CD8-positive, alpha-beta memory T cell (primary cell): ENCODE data around the gene ALX4. TPM values are rescaled to one million over a fixed set of nuclear protein-coding genes. Genes with fewer than 3 reads are reported as not detected.

Experiments
- CTCF ChIA-PET: fragments of 350-600 bp; sonication (Branson Sonifier 250); formaldehyde crosslinking; loops from one replicate; lab custom pipeline; 2021; ENCODE audit warnings: antibody characterized with exemption; lab: Charles Lee
- POLR2A ChIA-PET: fragments of 350-600 bp; sonication (Branson Sonifier 250); formaldehyde crosslinking; loops from one replicate; lab custom pipeline; 2021; ENCODE audit warnings: antibody characterized with exemption; lab: Charles Lee
- DNase-seq, 5 donors: peaks; one replicate each; pipeline versions ENCODE4 v3.0.0 to v3.0.0-alpha.2; 2020 to 2022; ENCODE audit warnings: mixed read lengths in 1 of 5
- H3K27ac ChIP-seq: one replicate; pipeline ENCODE4 v1.7.0; 2013; ENCODE audit warnings: low read depth, mild to moderate bottlenecking, low read length, moderate library complexity
- H3K27me3 ChIP-seq: 2 replicates; pipeline ENCODE4 v1.7.0; 2013; ENCODE audit warnings: low read length, mild to moderate bottlenecking; ENCODE audit not compliant: insufficient read depth, poor library complexity, severe bottlenecking
- H3K36me3 ChIP-seq: 2 replicates; pipeline ENCODE4 v1.7.0; 2013; ENCODE audit warnings: mild to moderate bottlenecking, low read length, moderate library complexity; ENCODE audit not compliant: insufficient read depth
- H3K4me1 ChIP-seq: 2 replicates; pipeline ENCODE4 v1.7.0; 2013; ENCODE audit warnings: mild to moderate bottlenecking, low read length, moderate library complexity; ENCODE audit not compliant: insufficient read depth
- H3K4me3 ChIP-seq: 2 replicates; pipeline ENCODE4 v1.7.0; 2013; ENCODE audit warnings: mild to moderate bottlenecking, low read length
- H3K9me3 ChIP-seq: 2 replicates; pipeline ENCODE4 v1.7.0; 2013; ENCODE audit warnings: mild to moderate bottlenecking, low read length
- H3K27ac Mint-ChIP-seq, 8 donors: one replicate each; pipeline ENCODE4 v1.8.0; 2020 to 2021; ENCODE audit warnings: mixed read lengths in 8 of 8, mild to moderate bottlenecking in 6 of 8, inconsistent platforms in 3 of 8, moderate library complexity in 3 of 8
- H3K27me3 Mint-ChIP-seq, 2 donors: one replicate each; pipeline ENCODE4 v1.8.0; 2020 to 2021; ENCODE audit warnings: mixed read lengths in 2 of 2, mild to moderate bottlenecking in 1 of 2, moderate library complexity in 1 of 2
- H3K36me3 Mint-ChIP-seq, 3 donors: one replicate each; pipeline ENCODE4 v1.8.0; 2020 to 2021; ENCODE audit warnings: mixed read lengths in 3 of 3, inconsistent platforms in 1 of 3, mild to moderate bottlenecking in 1 of 3
- H3K4me1 Mint-ChIP-seq, 3 donors: one replicate each; pipeline ENCODE4 v1.8.0; 2020 to 2021; ENCODE audit warnings: mixed read lengths in 3 of 3, inconsistent platforms in 1 of 3, mild to moderate bottlenecking in 1 of 3
- H3K4me3 Mint-ChIP-seq, 7 donors: one replicate each; pipeline ENCODE4 v1.8.0; 2020 to 2021; ENCODE audit warnings: mixed read lengths in 7 of 7, mild to moderate bottlenecking in 6 of 7, moderate library complexity in 4 of 7, inconsistent platforms in 2 of 7
- H3K9me3 Mint-ChIP-seq, 5 donors: one replicate each; pipeline ENCODE4 v1.8.0; 2020 to 2022; ENCODE audit warnings: mixed read lengths in 5 of 5, mild to moderate bottlenecking in 3 of 5, moderate library complexity in 2 of 5, inconsistent platforms in 1 of 5
- polyA plus RNA-seq: library from polyadenylated mRNA; unstranded; fragments of 300-500 nt; fragmentation: Illumina TruSeq; gene quantifications from one replicate; pipeline ENCODE4 v1.2.3, GENCODE V29; 2021
- total RNA-seq, 2 experiments: library from RNA; stranded (reverse); gene quantifications; one replicate each; pipeline ENCODE4 v1.2.3, GENCODE V29; 2021

Gene ALX4
- total and polyA plus RNA-seq, 3 experiments from 2014 or later: not detected

DNA sequence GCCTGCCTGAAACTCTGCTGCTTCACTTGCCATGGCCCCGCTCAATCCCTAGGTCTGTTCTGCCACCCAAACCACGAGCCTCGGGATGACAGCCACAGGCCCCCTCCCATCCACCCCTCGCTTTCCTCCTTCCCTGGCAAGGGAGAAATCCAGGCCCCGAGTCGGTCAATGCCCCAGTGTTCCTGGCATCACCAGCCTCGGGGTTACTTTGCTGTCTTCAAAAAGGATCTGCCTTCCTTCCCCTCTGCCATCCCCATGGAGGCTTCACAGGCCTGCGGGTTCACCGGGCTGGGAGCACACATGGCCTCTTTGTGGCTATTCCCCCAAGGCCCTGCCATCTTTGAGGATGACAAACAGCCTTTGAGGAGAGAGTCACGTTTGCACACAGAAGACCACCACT, 38.8 kb upstream of the ALX4 start:
- Histone ChIP-seq H3K4me1 (no peaks in the 10 kb centered on the region), H3K27ac (no peak overlapping the region), H3K4me3 (no peak overlapping the region), H3K36me3 (no peaks in the 10 kb centered on the region), H3K27me3 (no peaks in the 10 kb centered on the region), H3K9me3 (no peaks in the 10 kb centered on the region)
- ChIA-PET CTCF (no interaction called here), POLR2A (no interaction called here)
- no peak overlapping the region for H3K4me3 Mint-ChIP-seq
- H3K4me1 Mint-ChIP-seq: no peaks in the 10 kb centered on the region
- no peaks in the 10 kb centered on the region for H3K36me3 Mint-ChIP-seq
- H3K27ac Mint-ChIP-seq: no peak overlapping the region
- no peaks in the 10 kb centered on the region for H3K9me3 Mint-ChIP-seq
- no peak for DNase-seq
- H3K27me3 Mint-ChIP-seq: peaks cover 20 to 59% of the 10 kb centered on the region in 2 donors

GRCh38 chr11:44348114-44348513, 38.2 kb upstream of the ALX4 start:
- ChIA-PET CTCF (no interaction called here), POLR2A (no interaction called here)
- Mint-ChIP-seq H3K4me1 (no peaks in the 10 kb centered on the region), H3K9me3 (no peaks in the 10 kb centered on the region), H3K27me3 (peaks cover 20 to 61% of the 10 kb centered on the region in 2 donors), H3K36me3 (no peaks in the 10 kb centered on the region), H3K4me3 (no peak overlapping the region), H3K27ac (no peak overlapping the region)
- Histone ChIP-seq H3K4me3 (no peak overlapping the region), H3K27ac (no peak overlapping the region), H3K27me3 (no peaks in the 10 kb centered on the region), H3K36me3 (no peaks in the 10 kb centered on the region), H3K4me1 (no peaks in the 10 kb centered on the region), H3K9me3 (no peaks in the 10 kb centered on the region)
- DNase-seq: no peak

DNA sequence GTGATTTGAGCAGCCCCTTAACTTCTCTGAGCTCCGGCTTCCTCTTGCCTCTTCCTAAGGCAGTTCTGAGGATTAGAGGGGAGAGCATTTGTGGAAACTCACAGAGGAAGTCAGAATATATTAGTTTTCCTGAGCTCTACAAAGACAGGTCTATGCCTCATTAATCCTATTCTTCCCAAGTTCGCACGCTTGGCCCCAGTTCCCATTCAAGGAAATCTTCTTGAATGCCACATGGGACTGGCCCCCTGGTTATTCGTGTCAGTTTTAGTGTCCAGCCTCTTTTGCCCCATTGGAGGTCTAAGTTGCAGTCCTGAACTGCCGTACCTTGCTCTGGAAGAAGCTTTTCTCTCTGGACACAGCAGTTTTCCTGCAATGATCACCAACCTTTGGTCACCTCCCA, 37.6 kb upstream of the ALX4 start:
- no peak overlapping the region for H3K4me3 Mint-ChIP-seq
- Histone ChIP-seq H3K27me3 (no peaks in the 10 kb centered on the region), H3K4me1 (no peaks in the 10 kb centered on the region), H3K36me3 (no peaks in the 10 kb centered on the region), H3K4me3 (no peak overlapping the region), H3K9me3 (no peaks in the 10 kb centered on the region), H3K27ac (no peak overlapping the region)
- H3K4me1 Mint-ChIP-seq: no peaks in the 10 kb centered on the region
- CTCF ChIA-PET: no interaction called here
- no peak overlapping the region for H3K27ac Mint-ChIP-seq
- H3K9me3 Mint-ChIP-seq: no peaks in the 10 kb centered on the region
- peaks cover 20 to 59% of the 10 kb centered on the region in 2 donors for H3K27me3 Mint-ChIP-seq
- POLR2A ChIA-PET: no interaction called here
- DNase-seq: no peak
- H3K36me3 Mint-ChIP-seq: no peaks in the 10 kb centered on the region

- H3K27ac Mint-ChIP-seq: no peak overlapping the region
- no peak overlapping the region for H3K4me3 Mint-ChIP-seq
- H3K36me3 ChIP-seq: no peaks in the 10 kb centered on the region
- no peak for DNase-seq
- H3K4me1 Mint-ChIP-seq: no peaks in the 10 kb centered on the region
- H3K27me3 Mint-ChIP-seq: peaks cover 16 to 59% of the 10 kb centered on the region in 2 donors
- H3K36me3 Mint-ChIP-seq: no peaks in the 10 kb centered on the region
- H3K9me3 Mint-ChIP-seq: no peaks in the 10 kb centered on the region
- H3K9me3 ChIP-seq: no peaks in the 10 kb centered on the region
- no peaks in the 10 kb centered on the region for H3K4me1 ChIP-seq
- ChIA-PET CTCF (no interaction called here), POLR2A (no interaction called here)
- no peaks in the 10 kb centered on the region for H3K27me3 ChIP-seq
- no peak overlapping the region for H3K4me3 ChIP-seq
- no peak overlapping the region for H3K27ac ChIP-seq
These were observed 37.0 kb upstream of the ALX4 start for GRCh38 chr11:44346983-44347382.

GRCh38 chr11:44345781-44346180, 35.8 kb upstream of the ALX4 start:
- Mint-ChIP-seq H3K4me1 (no peaks in the 10 kb centered on the region), H3K36me3 (no peaks in the 10 kb centered on the region), H3K27ac (peak overlapping the region in 1 of 8 donors; percentile 35), H3K9me3 (no peaks in the 10 kb centered on the region), H3K4me3 (no peak overlapping the region), H3K27me3 (peaks cover 16 to 55% of the 10 kb centered on the region in 2 donors)
- Histone ChIP-seq H3K27me3 (no peaks in the 10 kb centered on the region), H3K4me3 (no peak overlapping the region), H3K36me3 (no peaks in the 10 kb centered on the region), H3K9me3 (no peaks in the 10 kb centered on the region), H3K27ac (no peak overlapping the region), H3K4me1 (no peaks in the 10 kb centered on the region)
- POLR2A ChIA-PET: no interaction called here
- DNase-seq: no peak
- CTCF ChIA-PET: no interaction called here

- DNase-seq: no peak
- Mint-ChIP-seq H3K36me3 (no peaks in the 10 kb centered on the region), H3K9me3 (no peaks in the 10 kb centered on the region), H3K27ac (no peak overlapping the region), H3K4me3 (no peak overlapping the region), H3K27me3 (peaks cover 7 to 47% of the 10 kb centered on the region in 2 donors), H3K4me1 (no peaks in the 10 kb centered on the region)
- no peak overlapping the region for H3K27ac ChIP-seq
- H3K4me3 ChIP-seq: no peak overlapping the region
- H3K4me1 ChIP-seq: no peaks in the 10 kb centered on the region
- POLR2A ChIA-PET: no interaction called here
- H3K36me3 ChIP-seq: no peaks in the 10 kb centered on the region
- CTCF ChIA-PET: no interaction called here
- no peaks in the 10 kb centered on the region for H3K27me3 ChIP-seq
- H3K9me3 ChIP-seq: no peaks in the 10 kb centered on the region
These were observed 35.0 kb upstream of the ALX4 start for GRCh38 chr11:44344921-44345320.

- POLR2A ChIA-PET: no interaction called here
These were observed 34.5 kb upstream of the ALX4 start for GRCh38 chr11:44344423-44344820.

GRCh38 chr11:44343778-44344422, 34.0 kb upstream of the ALX4 start:
- ChIA-PET CTCF (no interaction called here), POLR2A (no interaction called here)
- Histone ChIP-seq H3K4me3 (no peak overlapping the region), H3K36me3 (no peaks in the 10 kb centered on the region), H3K27ac (no peak overlapping the region), H3K27me3 (no peaks in the 10 kb centered on the region), H3K4me1 (no peaks in the 10 kb centered on the region), H3K9me3 (no peaks in the 10 kb centered on the region)
- Mint-ChIP-seq H3K9me3 (no peaks in the 10 kb centered on the region), H3K27ac (no peak overlapping the region), H3K27me3 (peaks cover 6 to 43% of the 10 kb centered on the region in 2 donors), H3K36me3 (no peaks in the 10 kb centered on the region), H3K4me3 (no peak overlapping the region), H3K4me1 (no peaks in the 10 kb centered on the region)
- DNase-seq: no peak

More at GRCh38 chr11:44344423-44344820, 34.5 kb upstream of the ALX4 start:
- Mint-ChIP-seq H3K4me1 (no peaks in the 10 kb centered on the region), H3K36me3 (no peaks in the 10 kb centered on the region), H3K27ac (no peak overlapping the region), H3K4me3 (no peak overlapping the region), H3K9me3 (no peaks in the 10 kb centered on the region), H3K27me3 (peaks cover 8 to 43% of the 10 kb centered on the region in 2 donors)
- Histone ChIP-seq H3K27me3 (no peaks in the 10 kb centered on the region), H3K27ac (no peak overlapping the region), H3K4me1 (no peaks in the 10 kb centered on the region), H3K4me3 (no peak overlapping the region), H3K9me3 (no peaks in the 10 kb centered on the region), H3K36me3 (no peaks in the 10 kb centered on the region)
- CTCF ChIA-PET: no interaction called here
- no peak for DNase-seq
